ENCODE data around the gene MRPL49. TPM values are rescaled to one million over a fixed set of nuclear protein-coding genes. Genes with fewer than 3 reads are reported as not detected.

Gene MRPL49
- total RNA-seq, 1 experiment from 2014 or later, result 76.9 TPM

- intact Hi-C loops (cut with micrococcal nuclease), result no loop called here
- Mint-ChIP-seq H3K27ac (ENCODE audit: low read depth, unreplicated experiment) (no peak overlapping the region), H3K4me1 (ENCODE audit: insufficient read depth, unreplicated experiment) (peaks cover 4% of the 10 kb centered on the region), H3K36me3 (ENCODE audit: insufficient read depth, unreplicated experiment) (peaks cover 23% of the 10 kb centered on the region), H3K9me3 (ENCODE audit: unreplicated experiment) (no peaks in the 10 kb centered on the region), H3K4me3 (ENCODE audit: unreplicated experiment) (no peak overlapping the region), H3K27me3 (ENCODE audit: insufficient read depth, unreplicated experiment) (no peaks in the 10 kb centered on the region)
- ChIA-PET POLR2A (interaction anchor here (0.7 to 1.3 kb wide), 3 partner anchors 22 to 44 kb away, joined by 3 read pairs; no protein-coding TSS in a partner anchor), CTCF (interaction anchor here (0.6 to 0.9 kb wide), 5 partner anchors 68 to 236 kb away, joined by 3 to 6 read pairs (median 4); partner anchors contain the start of genes ARL2 and PPP2R5B)
- TF ChIP-seq CTCF (IDR thresholded peaks at IDR 0.05; ENCODE audit: unreplicated experiment), result no peak
- DNase-seq (ENCODE audit: unreplicated experiment), result no peak
- BruUV-seq (replicated peaks), result no TSS peak
These were observed 31.5 kb upstream of the MRPL49 start for GRCh38 chr11:65090628-65091027.

- DNase-seq (ENCODE audit: unreplicated experiment), result no peak
- TF ChIP-seq CTCF (IDR thresholded peaks at IDR 0.05; ENCODE audit: unreplicated experiment), result no peak
- intact Hi-C loops (cut with micrococcal nuclease), result no loop called here
- ChIA-PET CTCF (interaction anchor here (0.7 to 9.2 kb wide), 4 partner anchors 17 to 325 kb away, joined by 3 to 94 read pairs (median 4); partner anchors contain the start of gene TM7SF2), POLR2A (interaction anchor here (1.0 to 3.4 kb wide), 8 partner anchors 10 to 252 kb away, joined by 3 to 28 read pairs (median 6); partner anchors contain the start of genes ARL2, CDC42BPG, FAU and MRPL49)
- Mint-ChIP-seq H3K27ac (ENCODE audit: low read depth, unreplicated experiment) (peak overlapping the region; percentile 89), H3K27me3 (ENCODE audit: insufficient read depth, unreplicated experiment) (no peaks in the 10 kb centered on the region), H3K4me1 (ENCODE audit: insufficient read depth, unreplicated experiment) (peaks cover 10% of the 10 kb centered on the region), H3K4me3 (ENCODE audit: unreplicated experiment) (peak overlapping the region; percentile 80), H3K9me3 (ENCODE audit: unreplicated experiment) (no peaks in the 10 kb centered on the region), H3K36me3 (ENCODE audit: insufficient read depth, unreplicated experiment) (no peaks in the 10 kb centered on the region)
- no TSS peak for BruUV-seq (replicated peaks)
These were observed 26.7 kb upstream of the MRPL49 start for GRCh38 chr11:65095427-65095826.

- peak within 1 kb of the TSS; percentile 89 for H3K27ac Mint-ChIP-seq (ENCODE audit: low read depth, unreplicated experiment)
- intact Hi-C loops (cut with micrococcal nuclease), result no loop called here
- TSS peak; percentile 84 for BruUV-seq (replicated peaks)
- no peaks in the 10 kb centered on the region for H3K9me3 Mint-ChIP-seq (ENCODE audit: unreplicated experiment)
- H3K4me3 Mint-ChIP-seq (ENCODE audit: unreplicated experiment), result peak within 1 kb of the TSS; percentile 80
- DNase-seq (ENCODE audit: unreplicated experiment), result peak; percentile 88
- H3K27me3 Mint-ChIP-seq (ENCODE audit: insufficient read depth, unreplicated experiment), result no peaks in the 10 kb centered on the region
- CTCF ChIA-PET, result interaction anchor here (0.5 to 9.2 kb wide), 7 partner anchors 16 to 320 kb away, joined by 3 to 94 read pairs (median 3); partner anchors contain the start of genes SF1 and TM7SF2
- no peaks in the 10 kb centered on the region for H3K36me3 Mint-ChIP-seq (ENCODE audit: insufficient read depth, unreplicated experiment)
- no peak for TF ChIP-seq CTCF (IDR thresholded peaks at IDR 0.05; ENCODE audit: unreplicated experiment)
- POLR2A ChIA-PET, result interaction anchor here (0.6 to 5.0 kb wide), 26 partner anchors 10 to 325 kb away, joined by 3 to 63 read pairs (median 5); partner anchors contain the start of genes ARL2, CAPN1, CDC42BPG and CDCA5
- H3K4me1 Mint-ChIP-seq (ENCODE audit: insufficient read depth, unreplicated experiment), result peaks cover 10% of the 10 kb centered on the region
These were observed 25.9 kb upstream of the MRPL49 start, which contains the start of gene VPS51 for GRCh38 chr11:65095974-65096806. Gene VPS51, plus strand, starts transcription at chr11:65096214. Its CDS starts 37 bp downstream, at chr11:65096251.

- DNase-seq (ENCODE audit: unreplicated experiment), result no peak
- H3K27me3 Mint-ChIP-seq (ENCODE audit: insufficient read depth, unreplicated experiment), result no peaks in the 10 kb centered on the region
- peaks cover 3% of the 10 kb centered on the region for H3K36me3 Mint-ChIP-seq (ENCODE audit: insufficient read depth, unreplicated experiment)
- POLR2A ChIA-PET, result interaction anchor here (0.6 to 5.0 kb wide), 26 partner anchors 11 to 325 kb away, joined by 3 to 63 read pairs (median 5); partner anchors contain the start of genes ARL2, CAPN1, CDC42BPG and CDCA5
- H3K9me3 Mint-ChIP-seq (ENCODE audit: unreplicated experiment), result no peaks in the 10 kb centered on the region
- intact Hi-C loops (cut with micrococcal nuclease), result no loop called here
- peaks cover 10% of the 10 kb centered on the region for H3K4me1 Mint-ChIP-seq (ENCODE audit: insufficient read depth, unreplicated experiment)
- CTCF ChIA-PET, result interaction anchor here (0.6 to 9.2 kb wide), 7 partner anchors 15 to 865 kb away, joined by 3 to 94 read pairs (median 3); partner anchors contain the start of gene TM7SF2
- H3K27ac Mint-ChIP-seq (ENCODE audit: low read depth, unreplicated experiment), result peak overlapping the region; percentile 89
- peak overlapping the region; percentile 80 for H3K4me3 Mint-ChIP-seq (ENCODE audit: unreplicated experiment)
- TSS peak; percentile 54 for BruUV-seq (replicated peaks)
- no peak for TF ChIP-seq CTCF (IDR thresholded peaks at IDR 0.05; ENCODE audit: unreplicated experiment)
These were observed 25.2 kb upstream of the MRPL49 start for GRCh38 chr11:65096926-65097325.

Data from MCF 10A (cell line).